ENCODE measurements around the gene JPT1.
"Not testable (repeated sequence)": the region's sequence is repeated elsewhere in the genome, so short reads cannot be mapped to it uniquely, and the experiment has no call there.

The JPT1 gene

GRCh38 chr17:75154195-75155106 lies at the start of gene JPT1:
TSS of gene JPT1 (minus strand) at chr17:75154512. CDS start at chr17:75154397, 115 bp downstream.
- DNase-seq = peak; percentile 99

GRCh38 chr17:75199886-75200618 lies 45.7 kb upstream of the JPT1 start:
- no peak for DNase-seq

DNA sequence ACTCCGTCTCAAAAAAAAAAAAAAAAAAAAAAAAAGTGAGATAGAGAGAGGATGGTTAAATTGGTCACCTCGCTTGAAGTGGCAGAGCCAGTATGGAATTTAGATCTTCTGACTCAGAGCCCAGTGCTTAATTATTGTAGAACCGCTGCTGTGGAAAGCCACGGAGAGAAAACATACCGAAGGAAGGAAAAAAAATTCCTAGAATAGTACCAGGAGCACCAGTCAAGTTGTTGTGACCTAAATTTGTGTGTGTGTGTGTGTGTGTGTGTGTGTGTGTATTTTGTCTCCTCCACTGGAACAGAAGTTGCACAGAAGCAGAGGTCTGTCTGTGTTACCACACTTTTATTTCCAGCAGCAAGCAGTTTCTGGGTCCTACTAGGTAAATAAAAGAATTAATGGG lies 40.6 kb upstream of the JPT1 start:
- DNase-seq = no peak

DNA sequence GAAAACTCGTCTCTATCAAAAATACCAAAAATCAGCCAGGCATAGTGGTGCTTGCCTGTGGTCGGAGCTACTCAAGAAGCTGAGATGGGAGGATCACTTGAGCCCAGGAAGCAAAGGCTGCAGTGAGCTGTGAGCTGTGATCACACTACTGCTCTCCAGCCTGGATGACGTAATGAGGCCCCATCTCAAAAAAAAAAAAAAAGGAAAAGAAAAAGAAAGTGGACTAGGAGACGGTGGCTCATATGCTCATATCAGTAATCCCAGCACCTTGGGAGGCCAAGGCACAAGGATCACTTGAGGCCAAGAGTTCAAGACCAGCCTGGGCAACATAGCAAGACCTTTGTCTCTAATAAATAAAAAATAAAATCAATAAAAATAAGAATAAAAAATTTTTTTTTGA lies 37.3 kb upstream of the JPT1 start:
- DNase-seq = no peak

DNA sequence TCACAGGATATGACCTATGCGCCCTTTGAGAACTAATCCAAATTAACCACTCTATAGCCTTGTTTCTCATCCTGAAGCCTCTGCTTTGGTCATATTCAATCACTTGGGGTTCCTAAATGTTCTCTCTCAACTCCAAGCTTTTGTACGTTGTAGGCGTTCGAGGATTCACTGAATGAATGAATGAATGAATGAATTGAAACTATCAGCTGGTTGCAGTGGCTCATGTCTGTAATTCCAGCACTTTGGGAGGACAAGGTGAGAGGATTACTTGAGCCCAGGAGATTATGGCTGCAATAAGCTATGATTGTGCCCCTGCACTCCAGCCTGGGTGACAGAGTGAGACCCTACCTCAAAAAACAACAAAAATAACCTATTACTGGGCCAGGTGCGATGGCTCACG lies 34.3 kb upstream of the JPT1 start:
- DNase-seq = no peak

- DNase-seq = no peak
Observed at GRCh38 chr17:75183999-75184884, 29.9 kb upstream of the JPT1 start.

DNA sequence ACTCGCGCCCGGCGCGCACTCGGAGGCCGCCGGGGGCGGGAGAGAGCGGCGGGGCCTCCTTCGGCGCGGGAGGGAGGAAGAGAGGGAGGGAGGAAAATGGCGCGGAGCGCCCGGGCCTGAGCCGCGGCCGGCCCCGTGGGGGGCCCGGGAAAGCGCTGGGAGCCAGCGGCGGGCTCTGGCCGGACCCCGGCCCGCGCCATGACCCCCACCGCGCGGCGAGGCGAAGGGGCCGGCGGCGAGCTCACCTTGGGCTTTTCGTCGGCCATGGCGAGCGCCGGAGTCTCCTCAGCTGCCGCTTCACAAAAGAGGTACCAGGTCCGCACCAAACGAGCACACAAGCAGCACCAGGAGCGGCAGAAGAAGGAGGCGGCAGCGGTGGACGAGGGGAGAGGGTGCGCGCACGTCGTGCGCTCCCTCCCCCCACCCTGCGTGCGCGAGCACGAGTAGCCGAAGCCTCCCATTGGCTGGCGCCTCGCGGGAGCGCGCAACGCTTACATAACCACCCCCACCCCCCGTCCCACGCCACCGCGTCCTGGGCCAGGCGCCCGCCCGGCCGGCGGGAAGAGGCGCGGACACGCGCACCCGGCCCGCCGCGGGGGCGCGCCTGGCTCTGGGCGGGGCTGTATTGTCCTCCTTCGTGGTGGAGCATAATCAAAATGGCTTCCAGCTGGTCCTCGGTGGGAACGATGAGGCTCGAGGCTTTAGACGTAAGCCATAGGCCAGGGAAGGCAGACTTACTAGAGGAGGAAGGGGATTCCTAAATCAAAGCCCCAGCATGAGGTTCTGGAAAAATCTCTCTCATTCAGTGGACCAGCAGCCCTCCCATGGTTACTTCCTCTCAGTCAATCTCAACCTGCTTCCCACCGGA lies 28.5 kb upstream of the JPT1 start, which contains the start of gene SUMO2:
Gene SUMO2 (minus strand): TSS at position 391 of the 868 bp plus-strand sequence. CDS start 125 bp downstream, at position 266.
- DNase-seq = peak; percentile 87 to 94

DNA sequence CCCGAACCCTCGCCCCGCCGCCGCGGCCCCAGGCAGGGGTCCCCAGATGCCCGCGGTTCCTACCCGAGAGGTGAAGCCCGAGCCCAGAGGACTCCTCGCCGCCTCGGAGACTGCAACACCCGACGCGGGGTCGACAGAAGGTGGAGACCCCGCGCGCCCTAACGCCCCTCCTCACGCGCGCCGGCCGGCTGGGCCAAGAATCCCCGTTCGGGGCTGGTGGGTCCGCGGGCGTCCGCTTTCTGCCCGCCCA lies 27.9 kb upstream of the JPT1 start:
- no peak for DNase-seq

DNA sequence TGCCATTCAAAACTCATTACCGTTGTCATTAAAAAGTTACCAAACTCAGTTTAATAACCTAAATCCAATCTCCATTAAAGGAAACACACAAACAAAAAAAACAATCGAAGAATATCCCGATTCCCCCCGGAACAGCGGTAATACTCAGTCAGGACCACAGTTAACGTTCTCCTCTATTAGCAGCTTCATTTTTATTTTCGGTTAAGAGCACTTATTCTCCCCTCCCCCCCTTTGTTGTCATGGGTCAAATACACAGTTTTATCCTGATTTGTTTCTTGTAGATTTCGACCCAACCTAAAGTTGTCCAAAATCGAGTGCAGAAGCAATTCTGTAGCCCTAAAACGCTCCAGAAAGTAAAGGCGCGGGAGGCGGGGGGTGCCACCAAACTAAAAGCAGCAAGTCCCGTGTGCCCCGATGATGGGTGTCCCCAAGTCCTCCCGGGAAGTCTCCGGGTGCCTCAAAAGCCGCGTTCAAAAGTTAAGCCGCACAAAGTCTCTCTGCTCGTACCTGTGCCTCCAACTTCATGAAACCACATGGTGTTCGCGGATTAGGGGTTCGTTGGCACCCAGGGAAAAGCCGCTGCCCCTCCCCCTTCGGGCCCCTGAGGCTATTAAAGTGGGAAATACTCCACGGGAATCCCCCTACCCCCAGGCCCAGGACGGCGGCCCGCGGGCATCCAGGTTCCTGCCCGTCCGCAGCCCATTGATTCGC lies 27.5 kb upstream of the JPT1 start:
- peak; percentile 29 to 48 for DNase-seq

- no peak for DNase-seq
Observed at GRCh38 chr17:75181110-75181509, 26.8 kb upstream of the JPT1 start.

- DNase-seq = no peak
Observed at GRCh38 chr17:75178453-75178852, 24.1 kb upstream of the JPT1 start.

DNA sequence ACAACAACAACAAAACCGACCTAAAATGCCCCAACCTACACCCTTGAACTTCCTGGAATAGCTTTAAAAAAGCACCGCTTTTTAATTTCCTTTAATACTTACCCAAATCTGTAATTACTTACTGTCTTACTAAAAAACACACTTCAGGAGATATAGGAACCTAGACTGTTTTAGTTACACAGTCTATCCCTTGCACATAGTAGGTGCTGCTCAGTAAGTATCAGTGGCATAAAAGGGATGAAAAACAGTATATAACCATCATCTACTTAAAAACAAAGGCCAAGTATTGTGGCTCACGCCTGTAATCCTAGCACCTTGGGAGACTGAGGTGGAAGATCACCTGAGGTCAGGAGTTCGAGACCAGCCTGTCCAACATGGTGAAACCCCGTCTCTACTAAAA lies 22.3 kb upstream of the JPT1 start:
- no peak for DNase-seq

DNA sequence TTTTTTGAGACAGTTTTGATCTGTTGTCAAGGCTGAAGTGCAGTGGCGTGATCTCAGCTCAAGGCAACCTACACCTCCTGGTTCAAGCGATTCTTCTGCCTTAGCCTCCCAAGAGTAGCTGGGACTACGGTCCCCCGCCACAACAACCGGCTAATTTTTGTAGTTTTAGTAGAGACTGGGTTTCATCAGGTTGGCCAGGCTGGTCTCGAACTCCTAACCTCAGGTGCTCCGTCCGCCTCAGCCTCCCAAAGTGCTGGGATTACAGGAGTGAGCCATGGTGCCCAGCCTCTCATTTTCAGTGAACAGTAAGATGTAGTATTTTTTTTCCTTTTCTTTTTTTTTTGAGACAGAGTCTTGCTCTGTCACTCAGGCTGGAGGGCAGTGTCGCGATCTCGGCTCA lies 20.7 kb upstream of the JPT1 start:
- no peak for DNase-seq

- DNase-seq = no peak
Observed at GRCh38 chr17:75173526-75173925, 19.2 kb upstream of the JPT1 start.

GRCh38 chr17:75168998-75169397 lies 14.7 kb upstream of the JPT1 start:
- no peak for DNase-seq

GRCh38 chr17:75164606-75165005 lies 10.3 kb upstream of the JPT1 start:
- not testable (repeated sequence) for DNase-seq

- no peak for DNase-seq
Observed at GRCh38 chr17:75163074-75163473, 8.8 kb upstream of the JPT1 start.

DNA sequence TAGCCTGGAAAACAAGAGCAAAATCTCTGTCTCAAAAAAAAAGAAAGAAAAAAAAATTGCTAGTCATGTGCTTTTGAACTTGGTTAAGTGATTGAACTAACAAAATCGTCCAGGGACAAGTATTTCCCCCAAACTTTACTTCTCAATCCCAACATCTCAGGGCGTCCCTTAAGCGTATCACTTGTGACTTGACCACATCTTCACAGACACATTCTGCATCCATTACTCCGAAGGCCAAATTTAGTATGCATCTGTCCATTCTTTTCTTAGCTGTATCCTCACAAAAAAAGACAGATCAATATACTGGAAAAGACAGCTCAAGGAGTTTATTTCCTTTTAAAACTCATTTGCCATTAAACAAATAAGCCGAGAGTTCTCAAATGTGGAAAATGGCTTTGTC lies 5.9 kb upstream of the JPT1 start:
- DNase-seq = no peak

- no peak for DNase-seq
Observed at GRCh38 chr17:75159196-75160031, 5.1 kb upstream of the JPT1 start.

DNA sequence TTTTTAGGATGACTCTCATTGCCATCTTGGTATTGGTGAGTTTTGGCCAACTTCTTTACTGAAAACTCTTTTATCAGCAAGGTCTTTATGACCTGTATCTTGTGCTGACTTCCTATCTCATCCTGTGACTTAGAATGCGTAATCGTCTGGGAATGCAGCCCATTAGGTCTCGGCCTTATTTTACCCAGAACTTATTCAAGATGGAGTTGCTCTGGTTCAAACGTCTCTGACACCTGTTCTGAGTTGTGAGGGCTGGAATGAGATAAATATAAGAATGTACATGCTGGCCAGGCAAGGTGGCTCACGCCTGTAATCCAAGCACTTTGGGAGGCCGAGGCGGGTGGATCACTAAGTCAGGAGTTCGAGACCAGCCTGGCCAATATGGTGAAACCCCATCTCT lies 4.2 kb upstream of the JPT1 start:
- DNase-seq = not testable (repeated sequence)

GRCh38 chr17:75155191-75155601 lies 884 bp upstream of the JPT1 start:
- no peak for DNase-seq

Measured in Kasumi-1 (cell line).